Ectodermal cell (in vitro differentiated cells): ENCODE data around the gene HLA-E.
"Not testable (repeated sequence)": the region's sequence is repeated elsewhere in the genome, so short reads cannot be mapped to it uniquely, and the experiment has no call there.

ENCODE experiments used
- H3K27ac ChIP-seq: 2 replicates; pipeline ENCODE4 v1.7.0; 2013; ENCODE audit warnings: mild to moderate bottlenecking, low read depth, low read length; ENCODE audit not compliant: insufficient read depth, poor library complexity, severe bottlenecking
- H3K27me3 ChIP-seq: 2 replicates; pipeline ENCODE4 v1.7.0; 2013; ENCODE audit warnings: mild to moderate bottlenecking, low read length; ENCODE audit not compliant: insufficient read depth, control insufficient read depth, poor library complexity, severe bottlenecking
- H3K36me3 ChIP-seq: one replicate; pipeline ENCODE4 v1.7.0; 2013; ENCODE audit warnings: low read length; ENCODE audit not compliant: control insufficient read depth, insufficient read depth
- H3K4me1 ChIP-seq: one replicate; pipeline ENCODE4 v1.7.0; 2013; ENCODE audit warnings: low read length; ENCODE audit not compliant: control insufficient read depth, insufficient read depth
- H3K4me3 ChIP-seq: 2 replicates; pipeline ENCODE4 v1.7.0; 2013; ENCODE audit warnings: low read depth, low read length, control low read depth; ENCODE audit not compliant: insufficient read depth
- H3K9me3 ChIP-seq: 2 replicates; pipeline ENCODE4 v1.7.0; 2013; ENCODE audit warnings: mild to moderate bottlenecking, low read length, moderate library complexity; ENCODE audit not compliant: control insufficient read depth
- WGBS, 2 experiments: methylation state at CpG; one replicate each; pipeline ENCODE4 v1.1.7; 2013; ENCODE audit warnings: missing lambda C conversion rate in 2 of 2; 5-methylcytosine and 5-hydroxymethylcytosine counted together

Gene HLA-E

DNA sequence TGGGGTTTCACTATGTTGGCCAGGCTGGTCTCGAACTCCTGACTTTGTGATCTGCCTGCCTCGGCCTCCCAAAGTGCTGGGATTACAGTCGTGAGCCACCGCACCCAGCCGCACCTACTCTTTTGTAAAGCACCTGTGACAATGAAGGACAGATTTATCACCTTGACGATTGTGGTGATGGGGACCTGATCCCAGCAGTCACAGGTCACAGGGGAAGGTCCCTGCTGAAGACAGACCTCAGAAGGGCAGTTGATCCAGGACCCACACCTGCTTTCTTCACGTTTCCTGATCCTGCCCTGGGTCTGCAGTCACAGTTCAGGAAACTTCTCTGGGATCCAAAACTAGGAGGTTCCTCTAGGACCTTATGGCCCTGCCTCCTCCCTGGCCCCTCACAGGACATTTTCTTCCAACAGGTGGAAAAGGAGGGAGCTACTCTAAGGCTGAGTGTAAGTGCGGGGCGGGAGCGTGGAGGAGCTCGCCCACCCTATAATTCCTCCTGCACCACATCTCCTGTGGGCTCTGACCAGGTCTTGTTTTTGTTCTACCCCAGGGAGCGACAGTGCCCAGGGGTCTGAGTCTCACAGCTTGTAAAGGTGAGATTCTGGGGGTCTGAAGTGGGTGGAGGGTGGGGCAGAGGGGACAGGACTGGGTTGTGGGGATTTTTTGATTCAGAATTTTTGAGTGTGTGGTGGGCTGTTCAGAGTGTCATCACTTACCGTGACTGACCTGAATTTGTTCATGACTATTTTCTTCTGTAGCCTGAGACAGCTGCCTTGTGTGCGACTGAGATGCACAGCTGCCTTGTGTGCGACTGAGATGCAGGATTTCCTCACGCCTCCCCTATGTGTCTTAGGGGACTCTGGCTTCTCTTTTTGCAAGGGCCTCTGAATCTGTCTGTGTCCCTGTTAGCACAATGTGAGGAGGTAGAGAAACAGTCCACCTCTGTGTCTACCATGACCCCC, 3.0 kb downstream of the HLA-E start:
- no peaks in the 10 kb centered on the region for H3K4me1 ChIP-seq
- H3K36me3 ChIP-seq: peaks cover 6% of the 10 kb centered on the region
- no peaks in the 10 kb centered on the region for H3K9me3 ChIP-seq
- no peak overlapping the region for H3K4me3 ChIP-seq
- 93 to 95% methylated on average over 16 of the region's 16 CpGs for WGBS, 2 experiments
- H3K27me3 ChIP-seq: peaks cover 5% of the 10 kb centered on the region
- H3K27ac ChIP-seq: no peak overlapping the region

DNA sequence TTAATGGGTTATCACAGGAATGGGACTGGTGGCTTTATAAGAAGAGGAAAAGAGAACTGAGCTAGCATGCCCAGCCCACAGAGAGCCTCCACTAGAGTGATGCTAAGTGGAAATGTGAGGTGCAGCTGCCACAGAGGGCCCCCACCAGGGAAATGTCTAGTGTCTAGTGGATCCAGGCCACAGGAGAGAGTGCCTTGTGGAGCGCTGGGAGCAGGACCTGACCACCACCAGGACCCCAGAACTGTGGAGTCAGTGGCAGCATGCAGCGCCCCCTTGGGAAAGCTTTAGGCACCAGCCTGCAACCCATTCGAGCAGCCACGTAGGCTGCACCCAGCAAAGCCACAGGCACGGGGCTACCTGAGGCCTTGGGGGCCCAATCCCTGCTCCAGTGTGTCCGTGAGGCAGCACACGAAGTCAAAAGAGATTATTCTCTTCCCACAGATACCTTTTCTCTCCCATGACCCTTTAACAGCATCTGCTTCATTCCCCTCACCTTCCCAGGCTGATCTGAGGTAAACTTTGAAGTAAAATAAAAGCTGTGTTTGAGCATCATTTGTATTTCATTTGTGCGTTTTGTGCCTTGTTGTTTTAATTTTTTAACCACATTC, 4.4 kb downstream of the HLA-E start:
- H3K4me1 ChIP-seq: no peaks in the 10 kb centered on the region
- WGBS, 2 experiments: 69 to 80% methylated on average over 8 of the region's 8 CpGs
- H3K4me3 ChIP-seq: no peak overlapping the region
- H3K27ac ChIP-seq: no peak overlapping the region
- H3K9me3 ChIP-seq: no peaks in the 10 kb centered on the region
- H3K36me3 ChIP-seq: peaks cover 6% of the 10 kb centered on the region
- peaks cover 5% of the 10 kb centered on the region for H3K27me3 ChIP-seq

DNA sequence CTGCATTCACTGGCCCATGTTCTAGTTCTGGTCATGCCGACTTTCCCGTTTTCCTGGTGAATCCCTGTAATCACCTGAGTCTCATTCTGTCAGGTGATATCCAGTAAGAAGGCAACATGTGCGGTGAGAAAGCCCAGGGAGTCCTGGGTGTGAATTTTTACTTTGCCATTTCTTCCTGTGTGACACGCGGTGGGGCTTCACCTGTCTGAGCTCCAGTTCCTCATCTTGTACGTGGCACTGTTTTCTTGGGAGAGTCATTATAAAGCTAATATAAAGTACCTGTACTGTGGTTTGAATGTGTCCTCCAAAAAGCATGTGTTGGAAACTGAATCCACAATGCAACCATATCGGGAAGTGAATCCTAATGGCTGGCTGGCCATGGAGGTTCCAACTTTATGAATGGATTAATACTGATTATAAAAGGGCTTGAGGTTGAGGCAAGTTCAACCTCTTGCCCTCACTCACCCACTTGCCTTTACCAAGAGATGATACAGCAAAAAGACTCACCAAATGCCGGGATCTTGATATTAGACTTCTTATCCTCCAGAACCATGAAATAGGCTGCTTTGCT, 5.1 kb downstream of the HLA-E start:
- H3K27ac ChIP-seq: no peak overlapping the region
- WGBS, 2 experiments: 93 to 95% methylated on average over 8 of the region's 8 CpGs
- H3K4me3 ChIP-seq: no peak overlapping the region
- H3K27me3 ChIP-seq: peaks cover 5% of the 10 kb centered on the region
- no peaks in the 10 kb centered on the region for H3K9me3 ChIP-seq
- peaks cover 6% of the 10 kb centered on the region for H3K36me3 ChIP-seq
- no peaks in the 10 kb centered on the region for H3K4me1 ChIP-seq

DNA sequence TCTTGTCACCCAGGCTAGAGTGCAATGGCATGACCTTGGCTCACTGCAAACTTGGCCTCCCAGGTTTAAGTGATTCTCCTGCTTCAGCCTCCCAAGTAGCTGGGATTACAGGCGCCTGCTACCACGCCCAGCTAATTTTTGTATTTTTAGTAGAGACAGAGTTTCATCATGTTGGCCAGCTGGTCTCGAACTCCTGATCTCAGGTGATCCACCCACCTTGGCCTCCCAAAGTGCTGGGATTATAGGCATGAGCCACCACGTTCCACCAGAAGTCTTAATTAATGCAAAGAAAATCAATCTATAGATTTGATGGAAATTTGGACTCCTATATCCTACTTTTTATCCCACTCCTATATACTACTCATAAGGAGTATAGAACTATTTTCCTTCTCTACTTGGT, 5.8 kb downstream of the HLA-E start:
- not testable (repeated sequence) for H3K4me1 ChIP-seq, H3K27me3 ChIP-seq, H3K4me3 ChIP-seq, H3K36me3 ChIP-seq, H3K9me3 ChIP-seq, H3K27ac ChIP-seq
- 85 to 91% methylated on average over 4 of the region's 4 CpGs for WGBS, 2 experiments

DNA sequence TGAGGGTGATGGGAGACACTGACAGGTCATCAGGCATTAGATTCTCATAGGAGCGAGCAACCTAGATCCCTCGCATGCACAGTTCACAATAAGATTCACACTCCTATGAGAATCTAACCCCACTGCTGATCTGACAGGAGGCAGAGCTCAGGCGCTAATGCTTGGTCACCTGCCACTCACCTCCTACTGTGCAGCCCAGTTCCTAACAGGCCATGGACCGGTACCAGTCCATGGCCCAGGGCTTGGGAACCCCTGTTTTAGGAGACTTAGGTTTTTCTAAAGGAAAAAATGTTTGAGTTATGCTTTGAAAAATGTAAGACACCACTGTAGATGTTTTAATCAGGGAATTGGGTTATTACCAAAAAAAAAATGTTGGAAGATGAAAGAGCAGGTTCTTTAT, 6.7 kb downstream of the HLA-E start:
- no peaks in the 10 kb centered on the region for H3K9me3 ChIP-seq

DNA sequence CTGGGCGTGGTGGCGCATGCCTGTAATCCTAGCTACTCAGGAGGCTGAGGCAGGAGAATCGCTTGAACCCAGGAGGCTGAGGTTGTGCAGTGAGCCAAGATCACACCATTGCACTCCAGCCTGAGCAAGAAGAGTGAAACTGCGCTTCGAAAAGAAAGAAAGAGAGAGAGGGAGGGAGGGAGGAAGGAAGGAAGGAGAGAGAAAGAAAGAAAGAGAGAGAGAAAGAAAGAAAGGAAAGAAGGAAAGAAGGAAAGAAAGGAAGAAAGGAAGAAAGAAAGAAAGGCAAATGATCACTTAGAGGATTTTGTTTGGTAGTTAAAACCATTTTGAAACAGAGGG, 7.9 kb downstream of the HLA-E start:
- not testable (repeated sequence) for H3K4me1 ChIP-seq, H3K27me3 ChIP-seq, H3K9me3 ChIP-seq, H3K36me3 ChIP-seq, H3K4me3 ChIP-seq, H3K27ac ChIP-seq
- 93 to 94% methylated on average over 5 of the region's 5 CpGs for WGBS, 2 experiments

More for the DNA sequence above, 6.7 kb downstream of the HLA-E start:
- peaks cover 6% of the 10 kb centered on the region for H3K36me3 ChIP-seq
- no peak overlapping the region for H3K4me3 ChIP-seq
- 91 to 94% methylated on average over 4 of the region's 4 CpGs for WGBS, 2 experiments
- H3K27me3 ChIP-seq: no peaks in the 10 kb centered on the region
- no peak overlapping the region for H3K27ac ChIP-seq
- no peaks in the 10 kb centered on the region for H3K4me1 ChIP-seq

DNA sequence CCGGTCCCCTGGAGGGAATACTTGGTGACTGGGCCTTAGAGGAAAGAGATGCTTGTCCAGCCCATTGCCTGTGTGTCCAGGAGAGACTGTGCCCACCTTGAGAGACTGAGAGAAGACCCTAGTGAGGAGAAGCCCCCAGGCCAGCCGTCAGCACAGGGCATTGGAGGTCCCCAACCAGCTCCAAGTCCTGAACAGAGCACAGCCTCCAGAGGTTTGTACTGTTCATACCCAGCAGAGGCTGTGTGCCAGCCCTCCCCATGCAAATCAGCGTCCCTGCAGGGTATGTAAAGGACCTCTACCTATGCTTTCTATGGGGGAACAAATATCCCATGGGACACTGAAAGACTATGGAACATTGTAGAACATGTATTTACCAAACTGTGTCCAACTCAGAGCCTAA, 8.4 kb downstream of the HLA-E start:
- no peak overlapping the region for H3K27ac ChIP-seq
- no peaks in the 10 kb centered on the region for H3K9me3 ChIP-seq
- no peaks in the 10 kb centered on the region for H3K4me1 ChIP-seq
- WGBS, 2 experiments: 86 to 90% methylated on average over 3 of the region's 3 CpGs
- H3K4me3 ChIP-seq: no peak overlapping the region
- H3K36me3 ChIP-seq: peaks cover 1% of the 10 kb centered on the region
- H3K27me3 ChIP-seq: no peaks in the 10 kb centered on the region

DNA sequence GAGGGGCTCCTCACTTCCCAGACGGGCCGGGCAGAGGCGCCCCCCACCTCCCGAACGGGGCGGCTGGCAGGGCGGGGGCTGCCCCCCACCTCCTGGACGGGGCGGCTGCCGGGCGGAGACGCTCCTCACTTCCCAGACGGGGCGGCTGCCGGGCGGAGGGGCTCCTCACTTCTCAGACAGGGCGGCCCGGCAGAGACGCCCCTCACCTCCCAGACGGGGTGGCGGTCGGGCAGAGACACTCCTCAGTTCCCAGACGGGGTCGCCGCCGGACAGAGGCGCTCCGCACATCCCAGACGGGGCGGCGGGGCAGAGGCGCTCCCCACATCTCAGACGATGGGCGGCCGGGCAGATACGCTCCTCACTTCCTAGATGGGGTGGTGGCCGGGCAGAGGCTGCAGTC, 9.4 kb downstream of the HLA-E start:
- H3K27me3 ChIP-seq, H3K4me3 ChIP-seq, H3K9me3 ChIP-seq, H3K36me3 ChIP-seq, H3K27ac ChIP-seq, H3K4me1 ChIP-seq: not testable (repeated sequence)
- 94% methylated on average over 37 of the region's 37 CpGs for WGBS, 2 experiments

DNA sequence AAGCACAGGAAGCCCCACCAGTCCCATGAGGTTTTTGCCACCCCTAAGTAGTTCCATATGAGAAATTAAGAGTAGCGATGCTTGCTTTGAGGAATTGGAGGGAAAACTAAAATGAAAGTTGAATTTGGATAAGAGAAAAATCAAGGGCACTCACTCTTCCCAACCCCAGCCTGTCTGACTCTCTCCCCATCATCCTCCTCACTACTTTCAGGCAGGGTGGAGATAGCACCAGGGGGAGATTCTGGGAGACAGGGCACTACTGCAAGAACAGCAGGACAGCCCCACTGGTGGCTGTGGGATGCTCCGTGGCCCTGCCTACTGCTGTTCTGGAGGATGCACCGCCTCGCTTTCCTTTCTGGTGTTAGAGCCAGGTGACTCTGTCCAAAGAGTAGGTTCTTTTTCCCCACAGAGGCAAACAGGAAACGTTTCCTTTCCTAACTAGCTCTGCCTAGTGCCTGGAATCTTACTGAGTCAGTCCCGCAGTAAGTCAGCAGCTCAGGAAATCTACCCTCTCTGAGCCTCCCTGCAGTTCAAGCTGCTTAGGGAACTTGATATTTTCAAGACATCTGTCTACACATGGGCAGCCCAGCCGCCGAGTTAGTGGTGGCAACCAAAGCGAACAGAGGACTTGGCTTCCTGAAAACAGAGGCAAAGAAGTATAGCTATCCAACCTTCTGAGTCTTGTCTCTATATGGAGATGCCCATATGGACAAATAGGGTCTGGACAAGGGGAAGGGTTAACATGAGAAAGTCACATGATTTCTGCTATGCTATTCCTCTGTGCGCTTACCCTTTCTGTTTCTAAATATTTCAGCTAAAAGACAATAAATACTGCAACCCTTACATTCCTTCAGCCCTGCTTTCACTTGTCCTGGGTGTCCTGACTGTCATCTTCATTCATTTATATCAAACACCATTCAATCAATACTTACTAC, 11.4 kb downstream of the HLA-E start:
- H3K9me3 ChIP-seq: no peaks in the 10 kb centered on the region
- 79% methylated on average over 10 of the region's 10 CpGs for WGBS, 2 experiments
- H3K36me3 ChIP-seq: no peaks in the 10 kb centered on the region
- H3K27ac ChIP-seq: no peak overlapping the region
- no peak overlapping the region for H3K4me3 ChIP-seq
- H3K4me1 ChIP-seq: no peaks in the 10 kb centered on the region
- no peaks in the 10 kb centered on the region for H3K27me3 ChIP-seq
